Cerebellar cortex (tissue), 1 donor: ENCODE measurements around the gene CHST3.
"Not testable (repeated sequence)": the region's sequence is repeated elsewhere in the genome, so short reads cannot be mapped to it uniquely, and the experiment has no call there.

ENCODE experiments used
- DNase-seq: peaks from one replicate; pipeline ENCODE4 v3.0.0-alpha.2; 2015; ENCODE audit warnings: low spot score

The CHST3 gene

DNA sequence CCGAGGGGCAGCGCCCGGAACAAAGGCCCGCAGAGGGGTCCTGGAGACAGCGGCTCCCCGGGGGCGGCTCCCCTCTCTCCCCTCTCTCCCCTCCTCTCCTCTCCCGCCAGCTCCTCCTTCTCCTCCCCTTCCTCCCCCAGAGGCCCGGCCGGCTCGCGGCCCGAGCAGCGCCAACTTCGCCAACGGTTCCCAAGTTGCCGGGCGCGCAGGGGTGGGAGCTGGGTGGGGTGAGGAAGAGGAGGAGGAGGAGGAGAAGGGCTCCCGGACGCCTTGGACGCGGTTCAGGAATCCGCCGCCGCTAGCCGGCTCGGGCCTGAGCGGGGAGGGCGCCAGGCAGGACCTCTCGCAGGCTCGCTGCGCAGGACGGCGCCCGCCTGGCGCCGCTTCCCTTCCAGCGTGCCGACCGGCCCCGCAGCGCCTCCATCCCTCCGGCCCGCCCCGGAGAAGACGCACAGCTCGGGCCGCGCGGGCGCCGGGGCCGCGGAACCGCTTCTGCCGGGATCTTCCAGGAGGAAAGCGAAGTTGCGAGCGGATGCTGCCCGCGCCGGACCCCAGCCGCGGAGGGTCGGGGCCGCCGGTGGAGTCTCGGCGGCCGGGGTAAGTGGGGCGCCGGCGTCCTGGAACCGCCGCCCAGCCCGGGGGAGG is at the start of gene CHST3:
Gene CHST3, plus strand, starts transcription at position 298 of the 645 bp plus-strand sequence. CDS start 41,448 bp downstream, outside the sequence.
- DNase-seq, result no peak

DNA sequence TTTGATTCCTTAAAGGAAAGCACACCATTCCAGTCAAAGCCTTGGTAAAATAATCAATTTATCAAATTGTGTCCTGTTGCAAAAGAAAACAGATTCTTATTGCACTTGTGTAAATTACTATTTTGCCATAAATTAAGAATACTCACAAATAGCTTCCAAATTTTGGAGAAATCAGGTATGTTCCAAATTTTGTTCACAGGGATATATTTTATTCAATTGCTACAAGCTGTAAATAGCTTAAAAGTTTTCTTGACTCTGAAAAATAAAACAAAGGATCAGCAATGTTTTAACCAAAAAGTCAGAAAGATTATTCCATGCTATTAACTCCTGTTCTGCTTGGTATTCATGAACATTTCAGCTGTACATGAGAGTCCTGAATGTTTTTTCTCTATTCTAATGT is 47.4 kb upstream of the CHST3 start:
- DNase-seq, result no peak

DNA sequence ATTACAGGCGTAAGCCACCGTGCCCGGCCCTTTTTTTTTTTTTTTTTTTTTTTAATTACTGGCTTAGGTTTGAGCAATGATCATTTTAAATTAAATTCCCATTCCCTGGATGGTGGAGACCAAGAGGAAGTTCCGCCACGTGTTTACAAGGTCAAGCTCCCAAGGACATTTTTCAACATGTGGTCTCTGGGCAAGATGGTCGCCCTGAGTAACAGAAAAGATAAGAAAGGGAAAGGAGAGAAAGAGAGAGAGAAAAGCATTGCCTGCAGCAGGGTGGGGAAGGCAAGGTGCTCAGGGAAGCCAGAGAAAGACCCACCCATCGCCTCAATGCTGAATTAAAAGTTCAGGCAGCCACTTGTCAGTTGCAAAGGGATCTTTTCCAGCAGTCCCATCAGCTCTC is 45.2 kb upstream of the CHST3 start:
- DNase-seq, result no peak

DNA sequence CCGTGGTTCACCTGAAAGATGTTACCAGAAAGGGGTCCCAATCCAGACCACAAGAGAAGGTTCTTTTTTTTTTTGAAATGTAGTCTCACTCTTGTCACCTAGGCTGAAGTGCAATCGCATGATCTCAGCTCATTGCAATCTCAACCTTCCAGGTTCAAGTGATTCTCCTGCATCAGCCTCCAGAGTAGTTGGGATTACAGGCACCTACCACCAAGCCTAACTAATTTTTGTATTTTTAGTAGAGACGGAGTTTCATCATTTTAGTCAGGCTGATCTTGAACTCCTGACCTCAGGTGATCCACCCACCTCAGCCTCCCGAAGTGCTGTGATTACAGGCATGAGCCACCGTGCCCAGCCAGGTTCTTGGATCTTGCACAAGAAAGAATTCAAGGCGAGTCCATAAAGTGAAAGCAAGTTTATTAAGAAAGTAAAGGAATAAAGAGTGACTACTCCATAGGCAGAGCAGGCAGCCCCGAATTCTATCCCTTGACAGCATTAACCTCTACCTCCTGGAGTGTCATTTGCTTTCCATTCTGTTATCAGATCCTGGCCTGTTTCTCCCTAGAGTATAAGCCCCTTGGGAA is 44.1 kb upstream of the CHST3 start:
- DNase-seq, result not testable (repeated sequence)

DNA sequence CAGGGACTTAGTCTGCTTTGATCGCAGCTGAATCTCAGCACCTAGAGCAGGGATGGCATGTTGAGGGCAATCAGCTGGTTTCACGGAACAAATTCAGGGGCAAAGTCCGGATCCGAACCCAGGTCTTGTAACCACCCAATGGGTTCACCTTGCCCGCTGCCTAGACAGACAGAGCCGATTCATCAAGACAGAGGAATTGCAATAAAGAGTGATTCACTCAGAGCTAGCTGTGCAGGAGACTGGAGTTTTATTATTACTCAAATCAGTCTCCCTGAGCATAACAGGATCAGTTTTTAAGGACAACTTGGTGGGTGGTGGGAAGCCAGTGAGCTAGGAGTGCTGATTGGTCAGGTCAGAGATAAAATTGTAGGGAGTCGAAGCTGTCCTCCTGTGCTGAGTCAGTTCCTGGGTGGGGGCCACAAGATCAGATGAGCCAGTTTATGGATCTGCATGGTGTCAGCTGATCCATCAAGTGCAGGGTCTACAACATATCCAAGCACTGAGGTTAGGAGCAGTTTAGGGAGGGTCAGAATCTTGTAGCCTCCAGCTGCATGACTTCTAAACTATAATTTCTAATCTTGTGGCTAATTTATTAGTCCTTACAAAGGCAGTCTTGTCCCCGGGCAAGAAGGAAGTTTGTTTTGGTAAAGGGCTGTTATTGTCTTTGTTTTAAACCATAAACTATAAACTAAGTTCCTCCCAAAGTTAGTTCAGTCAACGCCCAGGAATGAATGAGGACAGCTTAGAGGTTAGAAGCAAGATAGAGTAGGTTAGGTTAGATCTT is 43.5 kb upstream of the CHST3 start:
- no peak for DNase-seq

- DNase-seq, result peak; percentile 94
Measured at GRCh38 chr10:71921324-71922027, 42.7 kb upstream of the CHST3 start.

DNA sequence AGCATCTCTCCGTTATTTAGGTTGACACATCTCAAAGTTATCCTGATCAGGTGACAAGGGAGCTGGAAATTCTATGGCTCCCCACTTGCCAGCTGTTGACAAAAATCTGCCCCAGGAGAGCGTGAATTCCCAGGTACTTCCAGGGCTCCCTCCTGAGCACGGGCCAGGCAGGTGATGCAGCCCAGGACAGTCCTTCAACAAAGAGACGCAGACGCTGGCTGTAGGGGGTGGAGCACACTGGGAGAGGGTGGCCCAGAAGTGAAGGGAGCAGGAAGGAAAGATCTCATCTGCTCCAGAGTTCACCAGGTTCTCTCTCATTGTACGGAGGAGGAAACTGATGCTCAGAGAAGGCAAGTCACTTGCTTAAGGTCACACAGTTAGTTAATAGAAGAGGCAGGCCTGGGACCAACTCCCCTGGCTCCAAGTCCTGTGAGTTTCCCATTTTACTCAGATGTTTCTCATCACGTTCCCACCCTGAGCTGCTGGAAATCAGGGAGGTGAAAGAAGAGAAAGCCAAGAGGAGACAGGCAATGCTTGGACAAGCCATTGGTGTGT is 41.0 kb upstream of the CHST3 start:
- DNase-seq, result no peak

DNA sequence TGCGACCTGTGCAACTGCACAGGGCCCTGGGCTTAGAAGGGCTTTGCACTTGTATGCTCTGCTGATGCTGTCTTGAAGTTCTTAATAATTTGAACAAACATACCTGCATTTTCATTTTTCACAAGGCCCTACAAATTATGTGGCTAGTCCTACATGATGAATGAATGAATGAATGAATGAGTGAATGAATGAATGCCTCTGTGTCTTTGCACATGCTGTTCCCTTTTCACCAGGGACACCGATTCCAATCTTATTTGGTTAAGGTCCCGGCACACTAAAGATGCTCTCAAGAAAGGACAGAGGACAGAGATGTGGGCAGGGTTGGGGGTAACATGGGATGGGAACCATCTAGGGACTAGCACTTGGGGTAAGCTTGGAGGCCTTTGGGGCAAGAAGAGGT is 39.4 kb upstream of the CHST3 start:
- no peak for DNase-seq

DNA sequence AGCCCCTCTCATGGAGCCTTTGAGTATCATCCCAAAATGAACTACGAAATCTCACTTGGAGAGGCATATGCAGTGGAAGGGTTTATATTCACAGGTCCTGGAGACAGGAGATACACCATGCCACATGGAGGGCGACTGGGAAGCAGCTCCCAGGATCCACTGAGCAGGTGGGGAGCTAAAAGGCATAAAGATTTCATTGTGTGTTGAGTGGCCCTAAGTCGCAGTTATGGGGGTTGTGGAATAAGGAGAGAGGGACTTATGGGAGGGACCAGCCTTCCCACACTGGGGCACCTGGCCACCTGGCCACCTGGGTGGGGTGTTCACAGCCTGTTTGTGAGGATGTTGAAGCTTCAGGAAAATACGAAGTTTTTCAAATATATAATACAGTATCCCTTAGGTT is 37.0 kb upstream of the CHST3 start:
- no peak for DNase-seq

GRCh38 chr10:71927776-71928592 is 36.2 kb upstream of the CHST3 start:
- no peak for DNase-seq

GRCh38 chr10:71931295-71931694 is 32.9 kb upstream of the CHST3 start:
- DNase-seq, result no peak

- no peak for DNase-seq
Measured at GRCh38 chr10:71933651-71934050, 30.5 kb upstream of the CHST3 start.

DNA sequence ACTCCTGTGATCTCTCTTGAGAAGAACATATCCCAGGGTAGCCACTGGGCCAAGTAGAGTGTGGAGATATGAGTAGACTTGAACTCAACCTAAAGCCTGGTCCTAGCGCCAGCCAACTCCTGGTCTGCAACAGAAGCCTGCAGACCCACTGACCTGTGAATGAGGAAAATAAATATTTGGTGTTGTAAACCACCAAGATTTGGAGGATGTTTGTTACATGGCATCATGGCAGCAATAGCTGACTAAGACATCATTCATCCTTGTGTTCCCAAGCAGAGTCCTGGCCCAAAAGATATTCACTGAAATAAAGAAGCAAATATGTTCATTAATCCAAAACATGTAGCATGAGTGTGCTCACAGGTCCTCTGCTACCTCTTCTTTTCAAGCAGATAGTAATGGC is 26.0 kb upstream of the CHST3 start:
- no peak for DNase-seq

GRCh38 chr10:71939304-71939703 is 24.9 kb upstream of the CHST3 start:
- no peak for DNase-seq

GRCh38 chr10:71939861-71940474 is 24.2 kb upstream of the CHST3 start:
- DNase-seq, result no peak

GRCh38 chr10:71940752-71941151 is 23.4 kb upstream of the CHST3 start:
- no peak for DNase-seq

- no peak for DNase-seq
Measured at GRCh38 chr10:71941318-71941717, 22.9 kb upstream of the CHST3 start.

- no peak for DNase-seq
Measured at GRCh38 chr10:71945819-71946474, 18.2 kb upstream of the CHST3 start.

- no peak for DNase-seq
Measured at GRCh38 chr10:71946700-71947099, 17.5 kb upstream of the CHST3 start.

DNA sequence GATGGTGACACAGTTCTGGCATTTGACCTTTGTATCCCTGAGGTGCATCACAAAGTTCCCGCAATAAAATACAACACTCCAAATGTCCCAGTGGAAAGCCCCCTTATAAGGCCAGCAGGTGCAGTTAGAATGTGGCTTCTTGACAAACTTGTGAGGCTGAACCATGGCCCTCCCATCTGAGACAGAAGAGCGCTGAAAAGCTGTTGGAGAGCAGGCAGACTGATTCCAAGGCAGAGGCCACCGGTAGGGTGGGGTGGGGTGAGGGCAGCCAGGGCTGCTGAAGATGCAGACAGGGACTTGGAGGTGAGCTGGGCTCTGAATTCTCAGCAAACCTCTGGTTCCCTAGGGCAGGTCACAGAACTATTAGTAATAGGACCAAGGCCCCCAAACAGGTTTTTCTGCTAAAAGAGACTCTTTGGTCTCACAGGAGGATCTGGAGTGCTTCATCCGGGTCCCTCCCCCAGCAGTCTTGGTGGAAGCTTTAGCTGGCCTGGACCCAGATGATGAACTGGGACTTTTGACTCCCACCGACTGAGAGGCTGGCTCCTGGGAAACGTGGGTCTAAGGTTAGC is 15.6 kb upstream of the CHST3 start:
- DNase-seq, result no peak
